SU-DHL-6 (cell line): ENCODE data around the gene PCNX4.

Source experiments
- H2AFZ ChIP-seq: fragments of 200-600 bp; sonication (generic); 2 replicates; pipeline ENCODE4 v1.6.1; 2014; ENCODE audit warnings: low read depth, mild to moderate bottlenecking, moderate library complexity, mixed read lengths, antibody characterized with exemption, low read length; ENCODE audit not compliant: severe bottlenecking
- H3F3A ChIP-seq: fragments of 200-600 bp; shearing (Covaris generic); 2 replicates; pipeline ENCODE4 v1.6.0; 2016; ENCODE audit warnings: antibody characterized with exemption, mild to moderate bottlenecking; ENCODE audit not compliant: insufficient read depth
- H3K27ac ChIP-seq: fragments of 200-600 bp; sonication (generic); 2 replicates; pipeline ENCODE4 v1.5.1; 2016; ENCODE audit warnings: low read depth, mild to moderate bottlenecking, low read length, moderate library complexity, mixed read lengths
- H3K27me3 ChIP-seq: fragments of 200-600 bp; sonication (generic), shearing (Covaris generic); 2 replicates; pipeline ENCODE4 v1.6.0; 2014; ENCODE audit warnings: mild to moderate bottlenecking, low read length
- H3K36me3 ChIP-seq: fragments of 200-600 bp; sonication (generic); 2 replicates; pipeline ENCODE4 v1.6.1; 2014; ENCODE audit warnings: mild to moderate bottlenecking, low read length, mixed read lengths
- H3K4me2 ChIP-seq: fragments of 300-600, 200-600 bp; shearing (Covaris generic), sonication (generic); 2 replicates; pipeline ENCODE4 v1.6.0; 2014; ENCODE audit warnings: low read length, low read depth, mild to moderate bottlenecking; ENCODE audit not compliant: poor library complexity, severe bottlenecking
- H3K4me3 ChIP-seq: fragments of 200-600 bp; sonication (generic); 2 replicates; pipeline ENCODE4 v1.5.1; 2014; ENCODE audit warnings: antibody characterized with exemption, low read length, mild to moderate bottlenecking, mixed read lengths; ENCODE audit not compliant: insufficient read depth, poor library complexity, severe bottlenecking
- H3K79me2 ChIP-seq: fragments of 200-600 bp; sonication (generic); 2 replicates; pipeline ENCODE4 v1.6.1; 2014; ENCODE audit warnings: mild to moderate bottlenecking, low read length, moderate library complexity; ENCODE audit not compliant: insufficient read depth
- H3K9ac ChIP-seq: fragments of 200-600 bp; sonication (generic); 2 replicates; pipeline ENCODE4 v1.7.0; 2014; ENCODE audit warnings: mild to moderate bottlenecking, low read length
- H3K9me2 ChIP-seq: fragments of 200-600 bp; sonication (generic); replicated peaks from 2 replicates; pipeline ENCODE4 v1.6.1; 2014; ENCODE audit warnings: low read length; ENCODE audit not compliant: insufficient read depth
- H3K9me3 ChIP-seq: fragments of 200-600 bp; sonication (generic); 2 replicates; pipeline ENCODE4 v1.6.1; 2014; ENCODE audit warnings: low read length, mixed read lengths; ENCODE audit not compliant: insufficient read depth
- H4K20me1 ChIP-seq: fragments of 200-600 bp; sonication (generic); 2 replicates; pipeline ENCODE4 v1.6.1; 2014; ENCODE audit warnings: low read depth, mild to moderate bottlenecking, antibody characterized with exemption, low read length, moderate library complexity, mixed read lengths
- CTCF ChIP-seq: fragments of 200-600 bp; sonication (generic); IDR thresholded peaks from one replicate; pipeline ENCODE4 v1.5.1; 2017; ENCODE audit warnings: antibody characterized with exemption, mild to moderate bottlenecking, low read length, moderate library complexity; ENCODE audit not compliant: insufficient read depth, poor library complexity, severe bottlenecking
- EZH2phosphoT487 ChIP-seq: fragments of 200-600 bp; sonication (generic), shearing (Covaris generic); conservative IDR thresholded peaks from 2 replicates; pipeline ENCODE4 v1.6.1; 2018; ENCODE audit warnings: mild to moderate bottlenecking, antibody characterized with exemption, low read length, moderate library complexity, mixed read lengths

PCNX4 gene

GRCh38 chr14:60183138-60183537, 91.4 kb downstream of the PCNX4 start:
- H3K27ac ChIP-seq, result no peak overlapping the region
- H3K36me3 ChIP-seq, result peaks cover 3% of the 10 kb centered on the region; the same call in 1 of the 2 replicates
- H3K9me3 ChIP-seq, result peaks cover 5% of the 10 kb centered on the region; the same call in 1 of the 2 replicates
- no peaks in the 10 kb centered on the region for H3K27me3 ChIP-seq
- H3F3A ChIP-seq, result no peaks in the 10 kb centered on the region
- H2AFZ ChIP-seq, result peak overlapping the region; percentile 64
- H3K4me3 ChIP-seq, result no peak overlapping the region
- TF ChIP-seq CTCF, result no peak
- TF ChIP-seq EZH2phosphoT487, result no peak
- H3K4me2 ChIP-seq, result no peak overlapping the region
- H3K9ac ChIP-seq, result no peak overlapping the region
- no peaks in the 10 kb centered on the region for H3K79me2 ChIP-seq
- no peaks in the 10 kb centered on the region for H3K9me2 ChIP-seq
- no peaks in the 10 kb centered on the region for H4K20me1 ChIP-seq

DNA sequence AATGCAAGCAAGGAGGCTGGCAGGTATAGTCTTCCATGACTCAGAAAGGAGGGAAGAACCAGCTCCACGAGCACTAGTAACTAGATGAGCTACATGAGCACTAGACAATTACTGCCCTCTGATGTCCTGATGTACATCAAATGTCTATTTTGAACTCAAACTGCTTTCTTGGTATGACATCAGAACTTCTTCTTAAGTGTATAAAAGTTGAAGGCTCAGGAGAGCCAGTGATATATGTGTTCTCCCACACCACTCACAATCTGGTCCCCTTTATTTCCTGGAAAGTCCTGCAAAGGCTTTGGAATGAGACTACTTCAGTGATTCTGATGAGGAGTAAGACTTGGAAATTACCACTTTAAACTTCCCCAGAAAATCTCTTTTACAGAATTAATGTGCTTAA, 92.0 kb downstream of the PCNX4 start:
- H3K4me3 ChIP-seq, result peak overlapping the region; percentile 34
- TF ChIP-seq CTCF (no peak), EZH2phosphoT487 (no peak)
- H4K20me1 ChIP-seq, result no peaks in the 10 kb centered on the region
- peak overlapping the region; percentile 68 for H3K4me2 ChIP-seq
- no peak overlapping the region for H3K27ac ChIP-seq
- peak overlapping the region; percentile 29 for H3K9ac ChIP-seq
- peak overlapping the region; percentile 64 for H2AFZ ChIP-seq
- no peaks in the 10 kb centered on the region for H3F3A ChIP-seq
- no peaks in the 10 kb centered on the region; the same call in 1 of the 2 replicates for H3K9me3 ChIP-seq
- no peaks in the 10 kb centered on the region for H3K79me2 ChIP-seq
- H3K36me3 ChIP-seq, result no peaks in the 10 kb centered on the region
- no peaks in the 10 kb centered on the region for H3K27me3 ChIP-seq
- H3K9me2 ChIP-seq, result no peaks in the 10 kb centered on the region

GRCh38 chr14:60184146-60184904, 92.6 kb downstream of the PCNX4 start:
- Histone ChIP-seq H3K27ac (peak overlapping the region; percentile 38; the same call in 1 of the 2 replicates), H3F3A (no peaks in the 10 kb centered on the region), H3K79me2 (no peaks in the 10 kb centered on the region), H3K9ac (peak overlapping the region; percentile 29), H3K27me3 (no peaks in the 10 kb centered on the region), H3K9me3 (no peaks in the 10 kb centered on the region; the same call in 1 of the 2 replicates), H3K36me3 (no peaks in the 10 kb centered on the region), H3K9me2 (no peaks in the 10 kb centered on the region), H3K4me2 (peak overlapping the region; percentile 68), H4K20me1 (no peaks in the 10 kb centered on the region), H3K4me3 (peak overlapping the region; percentile 34), H2AFZ (peak overlapping the region; percentile 64)
- TF ChIP-seq EZH2phosphoT487 (no peak), CTCF (peak; percentile 60)
